Calu3 (cell line): ENCODE measurements around the gene GFRA4. TPM values are rescaled to one million over a fixed set of nuclear protein-coding genes. Genes with fewer than 3 reads are reported as not detected.

Source experiments
- BruUV-seq: library from RNA; stranded (reverse); fragments of 400-500 nt; replicated peaks from 2 replicates; lab custom pipeline; 2021; lab: Mats Ljungman, UMichigan
- CTCF ChIA-PET: fragments of 300-600 bp; sonication (Branson Sonifier 250); formaldehyde crosslinking; loops from one replicate; lab custom pipeline; 2022; ENCODE audit warnings: antibody characterized with exemption; lab: Charles Lee
- DNase-seq: peaks from one replicate; pipeline ENCODE4 v3.0.0; 2022
- H3K27ac Mint-ChIP-seq: one replicate; pipeline ENCODE4 v1.8.0; 2022; ENCODE audit warnings: mixed read lengths; ENCODE audit not compliant: unreplicated experiment
- H3K27me3 Mint-ChIP-seq: one replicate; pipeline ENCODE4 v1.8.0; 2022; ENCODE audit warnings: mixed read lengths; ENCODE audit not compliant: unreplicated experiment
- H3K36me3 Mint-ChIP-seq: one replicate; pipeline ENCODE4 v1.8.0; 2022; ENCODE audit warnings: mild to moderate bottlenecking, moderate library complexity, mixed read lengths; ENCODE audit not compliant: insufficient read depth, unreplicated experiment
- H3K4me1 Mint-ChIP-seq: one replicate; pipeline ENCODE4 v1.8.0; 2022; ENCODE audit warnings: mild to moderate bottlenecking, low read depth, mixed read lengths; ENCODE audit not compliant: unreplicated experiment
- H3K4me3 Mint-ChIP-seq: one replicate; pipeline ENCODE4 v1.8.0; 2022; ENCODE audit warnings: mild to moderate bottlenecking, low read depth, moderate library complexity, mixed read lengths; ENCODE audit not compliant: unreplicated experiment
- H3K9me3 Mint-ChIP-seq: one replicate; pipeline ENCODE4 v1.8.0; 2022; ENCODE audit warnings: low read depth, mixed read lengths; ENCODE audit not compliant: unreplicated experiment
- CTCF ChIP-seq: fragments of 200-600 bp; IDR thresholded peaks from one replicate; pipeline ENCODE4 v1.8.0; 2022; ENCODE audit warnings: antibody characterized with exemption; ENCODE audit not compliant: unreplicated experiment
- intact Hi-C: fragments of 100-400 bp; cut with micrococcal nuclease; formaldehyde crosslinking; loops from one replicate; pipeline ENCODE4 v1.10.0; 2022; ENCODE audit not compliant: unreplicated experiment
- total RNA-seq: library from RNA; stranded (reverse); gene quantifications from 2 replicates; pipeline ENCODE4 v1.2.3, GENCODE V29; 2022

The GFRA4 gene
- total RNA-seq, 1 experiment from 2014 or later = not detected

GRCh38 chr20:3660262-3661059 is 2.7 kb downstream of the GFRA4 start:
- Mint-ChIP-seq H3K36me3 (no peaks in the 10 kb centered on the region), H3K27me3 (peaks cover 47% of the 10 kb centered on the region), H3K9me3 (no peaks in the 10 kb centered on the region), H3K4me3 (no peak overlapping the region), H3K27ac (no peak overlapping the region), H3K4me1 (no peaks in the 10 kb centered on the region)
- intact Hi-C loops = no loop called here
- no TSS peak for BruUV-seq
- no peak for TF ChIP-seq CTCF
- CTCF ChIA-PET = interaction anchor here (0.6 kb wide), 1 partner anchor 309 kb away, joined by 3 read pairs; no protein-coding TSS in a partner anchor
- no peak for DNase-seq

- no peak for TF ChIP-seq CTCF
- H3K4me3 Mint-ChIP-seq = no peak overlapping the region
- no peak for DNase-seq
- intact Hi-C loops = no loop called here
- no peak overlapping the region for H3K27ac Mint-ChIP-seq
- CTCF ChIA-PET = no interaction called here
- H3K27me3 Mint-ChIP-seq = peaks cover 47% of the 10 kb centered on the region
- H3K9me3 Mint-ChIP-seq = no peaks in the 10 kb centered on the region
- H3K4me1 Mint-ChIP-seq = no peaks in the 10 kb centered on the region
- no peaks in the 10 kb centered on the region for H3K36me3 Mint-ChIP-seq
- BruUV-seq = no TSS peak
Observed at GRCh38 chr20:3659492-3660261, 3.5 kb downstream of the GFRA4 start.

GRCh38 chr20:3658716-3659491 is 4.3 kb downstream of the GFRA4 start:
- Mint-ChIP-seq H3K9me3 (no peaks in the 10 kb centered on the region), H3K27ac (no peak overlapping the region)
- CTCF ChIA-PET = no interaction called here

More at GRCh38 chr20:3658716-3659491, 4.3 kb downstream of the GFRA4 start:
- no peaks in the 10 kb centered on the region for H3K36me3 Mint-ChIP-seq
- no peak for TF ChIP-seq CTCF
- intact Hi-C loops = no loop called here
- H3K4me1 Mint-ChIP-seq = no peaks in the 10 kb centered on the region
- no TSS peak for BruUV-seq
- no peak for DNase-seq
- peaks cover 45% of the 10 kb centered on the region for H3K27me3 Mint-ChIP-seq
- no peak overlapping the region for H3K4me3 Mint-ChIP-seq
